Testis (tissue), 2 donors: ENCODE measurements around the gene GPATCH2.

ENCODE experiments used
- CTCF ChIP-seq, 3 experiments: fragments of 450-650 bp in 2 of 3; fragments of 200-600 bp in 1 of 3; sonication (generic) in 1 of 3; IDR thresholded peaks; one replicate each; pipeline ENCODE4 v1.5.1; 2016 to 2019; ENCODE audit warnings: antibody characterized with exemption in 3 of 3, mild to moderate bottlenecking in 2 of 3, moderate library complexity in 1 of 3
- POLR2A ChIP-seq: fragments of 450-650 bp; IDR thresholded peaks from one replicate; pipeline ENCODE4 v1.6.1; 2017; ENCODE audit warnings: antibody characterized with exemption, mild to moderate bottlenecking, moderate library complexity

- TF ChIP-seq POLR2A (no peak), CTCF (IDR thresholded peaks at IDR 0.05) (no peak)
Measured at GRCh38 chr1:217524787-217525520, 105.9 kb downstream of the GPATCH2 start.
